Smooth muscle cell (in vitro differentiated cells): ENCODE results near the gene BICRAL. TPM values are rescaled to one million over a fixed set of nuclear protein-coding genes. Genes with fewer than 3 reads are reported as not detected.

ENCODE experiments used
- DNase-seq: peaks from one replicate; lab custom pipeline; 2025; ENCODE audit not compliant: unreplicated experiment; lab: John Stamatoyannopoulos, UW
- H2AFZ ChIP-seq: fragments of 200-600 bp; sonication (generic); 2 replicates; pipeline ENCODE4 v1.6.0; 2016; ENCODE audit warnings: antibody characterized with exemption, low read depth, mild to moderate bottlenecking
- H3F3A ChIP-seq: fragments of 200-600 bp; sonication (generic); 2 replicates; pipeline ENCODE4 v1.6.0; 2017; ENCODE audit warnings: antibody characterized with exemption, low read depth
- H3K27ac ChIP-seq: fragments of 200-600 bp; sonication (generic); 2 replicates; pipeline ENCODE4 v1.5.1; 2016; ENCODE audit warnings: low read depth, mild to moderate bottlenecking
- H3K27me3 ChIP-seq: fragments of 200-600 bp; sonication (generic); 2 replicates; pipeline ENCODE4 v1.6.1; 2016; ENCODE audit warnings: low read depth, mild to moderate bottlenecking
- H3K36me3 ChIP-seq: fragments of 200-600 bp; sonication (generic); 2 replicates; pipeline ENCODE4 v1.5.1; 2016; ENCODE audit warnings: low read depth
- H3K4me1 ChIP-seq: fragments of 200-600 bp; sonication (generic); 2 replicates; pipeline ENCODE4 v1.5.1; 2016; ENCODE audit warnings: low read depth
- H3K4me2 ChIP-seq: fragments of 200-600 bp; sonication (generic); 2 replicates; pipeline ENCODE4 v1.6.0; 2016; ENCODE audit warnings: mild to moderate bottlenecking
- H3K4me3 ChIP-seq: fragments of 200-600 bp; sonication (generic); 2 replicates; pipeline ENCODE4 v1.5.1; 2016; ENCODE audit warnings: mild to moderate bottlenecking
- H3K79me2 ChIP-seq: fragments of 200-600 bp; sonication (generic); 2 replicates; pipeline ENCODE4 v1.6.0; 2016; ENCODE audit warnings: low read depth, mild to moderate bottlenecking
- H3K9ac ChIP-seq: fragments of 200-600 bp; sonication (generic); 2 replicates; pipeline ENCODE4 v1.6.0; 2016; ENCODE audit warnings: low read depth
- H3K9me3 ChIP-seq: fragments of 200-600 bp; sonication (generic); replicated peaks from 2 replicates; pipeline ENCODE4 v1.5.1; 2016; ENCODE audit warnings: low read depth
- H4K20me1 ChIP-seq: fragments of 200-600 bp; sonication (generic); 2 replicates; pipeline ENCODE4 v1.6.0; 2016; ENCODE audit warnings: low read depth
- CTCF ChIP-seq: fragments of 200-600 bp; sonication (generic); IDR thresholded peaks from 2 replicates; pipeline ENCODE4 v1.5.1; 2017; ENCODE audit warnings: borderline replicate concordance, mild to moderate bottlenecking, antibody characterized with exemption; ENCODE audit not compliant: insufficient read depth, poor library complexity, severe bottlenecking
- WGBS: methylation state at CpG from one replicate; pipeline ENCODE4 v1.1.7; 2016; ENCODE audit warnings: low lambda C conversion rate; 5-methylcytosine and 5-hydroxymethylcytosine counted together
- polyA plus RNA-seq: library from polyadenylated mRNA; unstranded; fragments of >200 nt; fragmentation: Nextera tagmentation; extraction: Ambion mirVana; gene quantifications from 2 replicates; pipeline ENCODE4 v1.2.1, GENCODE V29; 2016
- total RNA-seq: library from RNA; depleted of rRNA; stranded (reverse); fragments of >200 nt; gene quantifications from 2 replicates; pipeline ENCODE4 v1.2.3, GENCODE V29; 2014

BICRAL gene
- total and polyA plus RNA-seq, 2 experiments from 2014 or later: 1.4 to 7.9 TPM

GRCh38 chr6:42748203-42748898 is 33.5 kb upstream of the BICRAL start:
- H3K27me3 ChIP-seq: no peaks in the 10 kb centered on the region
- H3F3A ChIP-seq: peaks cover 11% of the 10 kb centered on the region
- H3K4me3 ChIP-seq: peak overlapping the region; percentile 90
- no peak for TF ChIP-seq CTCF
- H3K79me2 ChIP-seq: peaks cover 19% of the 10 kb centered on the region
- no peak for DNase-seq
- no peak overlapping the region for H3K27ac ChIP-seq
- peak overlapping the region; percentile 96 for H3K4me2 ChIP-seq
- no peaks in the 10 kb centered on the region for H3K9me3 ChIP-seq
- H4K20me1 ChIP-seq: peaks cover 16% of the 10 kb centered on the region
- H3K36me3 ChIP-seq: no peaks in the 10 kb centered on the region
- H2AFZ ChIP-seq: no peak overlapping the region
- no peak overlapping the region for H3K9ac ChIP-seq
- H3K4me1 ChIP-seq: peaks cover 7% of the 10 kb centered on the region
- WGBS: 69% methylated on average over 8 of the region's 8 CpGs

- H3K27me3 ChIP-seq: no peaks in the 10 kb centered on the region
- H3K4me2 ChIP-seq: no peak overlapping the region
- no peak for TF ChIP-seq CTCF
- peaks cover 3% of the 10 kb centered on the region for H4K20me1 ChIP-seq
- H3K9ac ChIP-seq: no peak overlapping the region
- no peak overlapping the region for H3K27ac ChIP-seq
- H2AFZ ChIP-seq: no peak overlapping the region
- peaks cover 2% of the 10 kb centered on the region for H3K79me2 ChIP-seq
- peaks cover 11% of the 10 kb centered on the region for H3F3A ChIP-seq
- H3K9me3 ChIP-seq: no peaks in the 10 kb centered on the region
- no peak overlapping the region for H3K4me3 ChIP-seq
- no peak for DNase-seq
- 51% methylated on average over 3 of the region's 3 CpGs for WGBS
- no peaks in the 10 kb centered on the region for H3K36me3 ChIP-seq
- H3K4me1 ChIP-seq: no peaks in the 10 kb centered on the region
Observed at GRCh38 chr6:42751055-42751454, 30.8 kb upstream of the BICRAL start.

- H3K79me2 ChIP-seq: peaks cover 2% of the 10 kb centered on the region
- TF ChIP-seq CTCF: no peak
- no peak overlapping the region for H3K4me3 ChIP-seq
- H3F3A ChIP-seq: no peaks in the 10 kb centered on the region
- no peaks in the 10 kb centered on the region for H3K27me3 ChIP-seq
- no peak overlapping the region for H3K4me2 ChIP-seq
- no peak overlapping the region for H3K9ac ChIP-seq
- peaks cover 3% of the 10 kb centered on the region for H4K20me1 ChIP-seq
- no peaks in the 10 kb centered on the region for H3K36me3 ChIP-seq
- DNase-seq: no peak
- WGBS: 91% methylated on average over 5 of the region's 5 CpGs
- H3K9me3 ChIP-seq: no peaks in the 10 kb centered on the region
- H2AFZ ChIP-seq: no peak overlapping the region
- H3K4me1 ChIP-seq: no peaks in the 10 kb centered on the region
- no peak overlapping the region for H3K27ac ChIP-seq
Observed at GRCh38 chr6:42754759-42755158, 27.1 kb upstream of the BICRAL start.

- H3K4me2 ChIP-seq: no peak overlapping the region
- H3F3A ChIP-seq: no peaks in the 10 kb centered on the region
- WGBS: 93% methylated on average over 2 of the region's 7 CpGs
- no peaks in the 10 kb centered on the region for H3K36me3 ChIP-seq
- H2AFZ ChIP-seq: no peak overlapping the region
- H3K9me3 ChIP-seq: no peaks in the 10 kb centered on the region
- no peak overlapping the region for H3K4me3 ChIP-seq
- no peak overlapping the region for H3K9ac ChIP-seq
- no peaks in the 10 kb centered on the region for H3K79me2 ChIP-seq
- peaks cover 3% of the 10 kb centered on the region for H4K20me1 ChIP-seq
- DNase-seq: no peak
- TF ChIP-seq CTCF: no peak
- no peaks in the 10 kb centered on the region for H3K27me3 ChIP-seq
- no peak overlapping the region for H3K27ac ChIP-seq
- H3K4me1 ChIP-seq: no peaks in the 10 kb centered on the region
Observed at GRCh38 chr6:42756722-42757121, 25.1 kb upstream of the BICRAL start.
